CD14-positive monocyte (primary cell): ENCODE measurements around the gene GRIK3. TPM values are rescaled to one million over a fixed set of nuclear protein-coding genes. Genes with fewer than 3 reads are reported as not detected.
"Not testable (repeated sequence)": the region's sequence is repeated elsewhere in the genome, so short reads cannot be mapped to it uniquely, and the experiment has no call there.

ENCODE experiments used
- DNase-seq, 3 donors: peaks; one replicate each; pipeline ENCODE4 v3.0.0-alpha.2; 2011 to 2022
- H2AFZ ChIP-seq: 2 replicates; pipeline ENCODE4 v1.6.0; 2012; ENCODE audit warnings: mild to moderate bottlenecking, low read depth, low read length, inconsistent platforms; ENCODE audit not compliant: insufficient read depth, poor library complexity, severe bottlenecking
- H3K27ac ChIP-seq, 2 donors: 1 replicate in 1 of 2; 2 replicates in 1 of 2; pipeline ENCODE4 v1.5.1; 2012 to 2013; ENCODE audit warnings: low read length in 2 of 2, control low read depth in 1 of 2, inconsistent platforms in 1 of 2, low read depth in 1 of 2, mild to moderate bottlenecking in 1 of 2
- H3K27me3 ChIP-seq, 2 donors: one replicate each; pipeline versions ENCODE4 v1.6.0 to v1.6.1; 2011 to 2013; ENCODE audit warnings: low read length in 2 of 2; ENCODE audit not compliant: control insufficient read depth in 2 of 2, insufficient read depth in 2 of 2
- H3K36me3 ChIP-seq, 2 donors: replicated peaks in 1 of 2; 1 replicate in 1 of 2; 2 replicates in 1 of 2; pipeline versions ENCODE4 v1.5.1 to v1.6.1; 2012 to 2013; ENCODE audit warnings: low read length in 2 of 2, control low read depth in 1 of 2, inconsistent platforms in 1 of 2, mild to moderate bottlenecking in 1 of 2; ENCODE audit not compliant: insufficient read depth in 2 of 2, control insufficient read depth in 1 of 2
- H3K4me1 ChIP-seq, 2 donors: 1 replicate in 1 of 2; 2 replicates in 1 of 2; pipeline versions ENCODE4 v1.5.1 to v1.6.1; 2012 to 2013; ENCODE audit warnings: low read length in 2 of 2, control low read depth in 1 of 2, inconsistent platforms in 1 of 2, mild to moderate bottlenecking in 1 of 2, moderate library complexity in 1 of 2; ENCODE audit not compliant: insufficient read depth in 2 of 2, control insufficient read depth in 1 of 2
- H3K4me2 ChIP-seq: replicated peaks from 2 replicates; pipeline ENCODE3; 2012; ENCODE audit warnings: low read length, moderate library complexity, mild to moderate bottlenecking; ENCODE audit not compliant: poor library complexity, severe bottlenecking; ENCODE audit errors: extremely low read depth
- H3K4me3 ChIP-seq, 3 experiments: fragments of 200-600 bp in 1 of 3; sonication (generic) in 1 of 3; replicated peaks in 1 of 3; 1 replicate in 2 of 3; 2 replicates in 1 of 3; pipeline ENCODE4 v1.5.1; 2011 to 2013; ENCODE audit warnings: low read length in 3 of 3, mild to moderate bottlenecking in 3 of 3, control low read depth in 2 of 3, low read depth in 2 of 3, inconsistent platforms in 1 of 3, moderate library complexity in 1 of 3
- H3K79me2 ChIP-seq: 2 replicates; pipeline ENCODE4 v1.6.0; 2012; ENCODE audit warnings: mild to moderate bottlenecking, control low read depth, inconsistent platforms, low read length, moderate library complexity; ENCODE audit not compliant: insufficient read depth
- H3K9ac ChIP-seq: 2 replicates; pipeline ENCODE4 v1.6.0; 2017; ENCODE audit warnings: low read length, mild to moderate bottlenecking; ENCODE audit not compliant: insufficient read depth, poor library complexity, severe bottlenecking
- H3K9me3 ChIP-seq, 2 donors: replicated peaks in 1 of 2; 1 replicate in 1 of 2; 2 replicates in 1 of 2; pipeline versions ENCODE4 v1.5.1 to v1.6.1; 2012 to 2013; ENCODE audit warnings: low read length in 2 of 2, control low read depth in 1 of 2; ENCODE audit not compliant: control insufficient read depth in 1 of 2, insufficient read depth in 1 of 2
- H4K20me1 ChIP-seq: 2 replicates; pipeline ENCODE4 v1.6.0; 2012; ENCODE audit warnings: mild to moderate bottlenecking, low read length, control low read depth, moderate library complexity; ENCODE audit not compliant: insufficient read depth
- H3K27ac Mint-ChIP-seq, 7 donors: one replicate each; pipeline ENCODE4 v1.8.0; 2020; ENCODE audit warnings: mild to moderate bottlenecking in 7 of 7, mixed read lengths in 7 of 7, moderate library complexity in 6 of 7, inconsistent platforms in 2 of 7
- H3K27me3 Mint-ChIP-seq, 3 donors: one replicate each; pipeline ENCODE4 v1.8.0; 2021 to 2022; ENCODE audit warnings: low read depth in 3 of 3, mild to moderate bottlenecking in 3 of 3, mixed read lengths in 3 of 3, moderate library complexity in 3 of 3, inconsistent platforms in 1 of 3
- H3K36me3 Mint-ChIP-seq, 2 donors: one replicate each; pipeline ENCODE4 v1.8.0; 2020; ENCODE audit warnings: mixed read lengths in 2 of 2, inconsistent platforms in 1 of 2, mild to moderate bottlenecking in 1 of 2
- H3K4me1 Mint-ChIP-seq: one replicate; pipeline ENCODE4 v1.8.0; 2020; ENCODE audit warnings: mild to moderate bottlenecking, mixed read lengths
- H3K4me3 Mint-ChIP-seq, 2 donors: one replicate each; pipeline ENCODE4 v1.8.0; 2020; ENCODE audit warnings: mild to moderate bottlenecking in 2 of 2, mixed read lengths in 2 of 2, moderate library complexity in 1 of 2
- H3K9me3 Mint-ChIP-seq, 7 donors: one replicate each; pipeline ENCODE4 v1.8.0; 2020 to 2022; ENCODE audit warnings: mixed read lengths in 7 of 7, mild to moderate bottlenecking in 6 of 7, moderate library complexity in 6 of 7, inconsistent platforms in 2 of 7
- CTCF ChIP-seq: fragments of 200-600 bp; IDR thresholded peaks from one replicate; pipeline ENCODE4 v1.8.0; 2022; ENCODE audit warnings: antibody characterized with exemption, mild to moderate bottlenecking
- WGBS: methylation state at CpG from one replicate; pipeline ENCODE4 v1.1.5; 2013; ENCODE audit warnings: missing lambda C conversion rate; ENCODE audit not compliant: insufficient coverage; 5-methylcytosine and 5-hydroxymethylcytosine counted together
- intact Hi-C, 2 donors: fragments of 100-400 bp; cut with micrococcal nuclease; formaldehyde crosslinking; loops; one replicate each; pipeline versions ENCODE4 v1.15.0 to v1.15.1; 2023
- polyA plus RNA-seq, 3 donors: library from polyadenylated mRNA; depleted of rRNA in 1 of 3; unstranded in 2 of 3; stranded (reverse) in 1 of 3; fragments of 300-500 nt in 2 of 3; fragments of >200 nt in 1 of 3; fragmentation: Illumina TruSeq in 2 of 3; gene quantifications; 1 replicate in 2 of 3; 2 replicates in 1 of 3; pipeline ENCODE4 v1.2.3, GENCODE V29; 2012 to 2021

Gene GRIK3
- polyA plus RNA-seq, 3 donors = not detected

- H3K9me3 Mint-ChIP-seq = peaks cover 0 to 3% (median 0%) of the 10 kb centered on the region in 7 donors
- Histone ChIP-seq H3K4me1 (no peaks in the 10 kb centered on the region), H3K36me3 (no peaks in the 10 kb centered on the region), H3K4me2 (no peak overlapping the region), H3K27me3 (peaks cover 0 to 19% of the 10 kb centered on the region in 2 donors), H3K9ac (no peak overlapping the region), H3K27ac (no peak overlapping the region), H3K79me2 (no peaks in the 10 kb centered on the region), H4K20me1 (no peaks in the 10 kb centered on the region), H2AFZ (no peak overlapping the region), H3K4me3 (no peak overlapping the region), H3K9me3 (no peaks in the 10 kb centered on the region)
- TF ChIP-seq CTCF = no peak
- WGBS = 70% methylated on average over 4 of the region's 10 CpGs
- H3K4me1 Mint-ChIP-seq = no peaks in the 10 kb centered on the region
- H3K27me3 Mint-ChIP-seq = peaks cover 27 to 31% (median 27%) of the 10 kb centered on the region in 3 donors
- H3K36me3 Mint-ChIP-seq = no peaks in the 10 kb centered on the region
- DNase-seq = no peak
- peak overlapping the region in 1 of 7 donors; percentile 32 for H3K27ac Mint-ChIP-seq
- intact Hi-C loops = no loop called here
- H3K4me3 Mint-ChIP-seq = peak overlapping the region in 1 of 2 donors; percentile 31
These were observed 264.2 kb downstream of the GRIK3 start for GRCh38 chr1:36769886-36770830.

- Mint-ChIP-seq H3K4me1 (no peaks in the 10 kb centered on the region), H3K27ac (no peak overlapping the region), H3K36me3 (no peaks in the 10 kb centered on the region), H3K27me3 (peaks cover 26 to 31% (median 26%) of the 10 kb centered on the region in 3 donors), H3K9me3 (peaks cover 0 to 3% (median 0%) of the 10 kb centered on the region in 7 donors), H3K4me3 (no peak overlapping the region)
- H3K79me2 ChIP-seq = no peaks in the 10 kb centered on the region
- H3K4me3 ChIP-seq = no peak overlapping the region
- no peak overlapping the region for H3K9ac ChIP-seq
- no peak for DNase-seq
- intact Hi-C loops = no loop called here
- no peak overlapping the region for H3K27ac ChIP-seq
- H3K9me3 ChIP-seq = no peaks in the 10 kb centered on the region
- no peak overlapping the region for H2AFZ ChIP-seq
- no peaks in the 10 kb centered on the region for H3K36me3 ChIP-seq
- no peak for TF ChIP-seq CTCF
- H4K20me1 ChIP-seq = no peaks in the 10 kb centered on the region
- H3K27me3 ChIP-seq = peaks cover 0 to 19% of the 10 kb centered on the region in 2 donors
- H3K4me1 ChIP-seq = no peaks in the 10 kb centered on the region
- 92% methylated on average over 9 of the region's 14 CpGs for WGBS
- no peak overlapping the region for H3K4me2 ChIP-seq
These were observed 265.7 kb downstream of the GRIK3 start for GRCh38 chr1:36768486-36769178.

- H3K79me2 ChIP-seq, H3K27ac ChIP-seq, H3K36me3 ChIP-seq, H3K4me2 ChIP-seq, H3K36me3 Mint-ChIP-seq, H3K9me3 Mint-ChIP-seq, H3K4me1 Mint-ChIP-seq, intact Hi-C loops, H3K4me3 ChIP-seq, H2AFZ ChIP-seq, DNase-seq, H3K4me3 Mint-ChIP-seq, H4K20me1 ChIP-seq, H3K9ac ChIP-seq, H3K9me3 ChIP-seq, H3K4me1 ChIP-seq: not testable (repeated sequence)
- Mint-ChIP-seq H3K27me3 (peaks cover 20 to 22% (median 21%) of the 10 kb centered on the region in 3 donors), H3K27ac (peak overlapping the region in 1 of 7 donors; percentile 41)
- WGBS = no CpG with 5 or more reads among the region's 4 CpGs
- H3K27me3 ChIP-seq = peaks cover 0 to 19% of the 10 kb centered on the region in 2 donors
These were observed 266.9 kb downstream of the GRIK3 start for GRCh38 chr1:36767429-36767828.
